Activated CD8-positive, alpha-beta memory T cell treated with anti-CD3 and anti-CD28 coated beads for 36 hours (primary cell): ENCODE results near the gene OTULIN. TPM values are rescaled to one million over a fixed set of nuclear protein-coding genes. Genes with fewer than 3 reads are reported as not detected.

Source experiments
- CTCF ChIA-PET: fragments of 350-600 bp; sonication (Branson Sonifier 250); formaldehyde crosslinking; loops from one replicate; lab custom pipeline; 2021; ENCODE audit warnings: antibody characterized with exemption; lab: Charles Lee
- POLR2A ChIA-PET: fragments of 350-600 bp; sonication (Branson Sonifier 250); formaldehyde crosslinking; loops from one replicate; lab custom pipeline; 2021; ENCODE audit warnings: antibody characterized with exemption; lab: Charles Lee
- total RNA-seq, 2 experiments: library from RNA; stranded (reverse); gene quantifications; one replicate each; pipeline ENCODE4 v1.2.3, GENCODE V29; 2021

OTULIN gene
- total RNA-seq, result 10 to 100 TPM; 75.4 to 84.7 TPM

- POLR2A ChIA-PET, result interaction anchor here (1.0 to 1.2 kb wide), 2 partner anchors 10 to 82 kb away, joined by 3 read pairs; partner anchors contain the start of gene OTULINL
- CTCF ChIA-PET, result no interaction called here
Observed at GRCh38 chr5:14664270-14665100, at the start of gene OTULIN. TSS of gene OTULIN (plus strand) at chr5:14664718. CDS start at chr5:14664826, 108 bp downstream.

- POLR2A ChIA-PET, result no interaction called here
Observed at GRCh38 chr5:14615365-14615764, 49.2 kb upstream of the OTULIN start.

GRCh38 chr5:14617441-14617840 is 47.1 kb upstream of the OTULIN start:
- POLR2A ChIA-PET, result no interaction called here

More at GRCh38 chr5:14615365-14615764, 49.2 kb upstream of the OTULIN start:
- CTCF ChIA-PET, result interaction anchor here (0.6 kb wide), 1 partner anchor 9 kb away, joined by 4 read pairs; no protein-coding TSS in a partner anchor

GRCh38 chr5:14627270-14627669 is 37.2 kb upstream of the OTULIN start:
- ChIA-PET CTCF (no interaction called here), POLR2A (no interaction called here)

More at GRCh38 chr5:14617441-14617840, 47.1 kb upstream of the OTULIN start:
- CTCF ChIA-PET, result no interaction called here

- ChIA-PET POLR2A (no interaction called here), CTCF (no interaction called here)
Observed at GRCh38 chr5:14628346-14628745, 36.2 kb upstream of the OTULIN start.

GRCh38 chr5:14630671-14631070 is 33.8 kb upstream of the OTULIN start:
- CTCF ChIA-PET, result interaction anchor here (0.5 kb wide), 1 partner anchor 13 kb away, joined by 3 read pairs; no protein-coding TSS in a partner anchor
- POLR2A ChIA-PET, result no interaction called here

- POLR2A ChIA-PET, result no interaction called here
- CTCF ChIA-PET, result no interaction called here
Observed at GRCh38 chr5:14635656-14636055, 28.9 kb upstream of the OTULIN start.

- POLR2A ChIA-PET, result no interaction called here
Observed at GRCh38 chr5:14640765-14641164, 23.8 kb upstream of the OTULIN start.

GRCh38 chr5:14644623-14645237 is 19.8 kb upstream of the OTULIN start:
- CTCF ChIA-PET, result interaction anchor here (1.9 kb wide), 1 partner anchor 280 kb away, joined by 5 read pairs; no protein-coding TSS in a partner anchor
- POLR2A ChIA-PET, result no interaction called here

More at GRCh38 chr5:14640765-14641164, 23.8 kb upstream of the OTULIN start:
- CTCF ChIA-PET, result interaction anchor here (0.8 kb wide), 1 partner anchor 241 kb away, joined by 3 read pairs; no protein-coding TSS in a partner anchor

GRCh38 chr5:14650052-14650451 is 14.5 kb upstream of the OTULIN start:
- CTCF ChIA-PET, result interaction anchor here (1.1 to 4.0 kb wide), 2 partner anchors 277 to 285 kb away, joined by 3 to 45 read pairs; no protein-coding TSS in a partner anchor
- POLR2A ChIA-PET, result no interaction called here

- POLR2A ChIA-PET, result interaction anchor here (0.8 to 1.1 kb wide), 2 partner anchors 9 to 13 kb away, joined by 3 read pairs; partner anchors contain the start of gene OTULIN
- CTCF ChIA-PET, result no interaction called here
Observed at GRCh38 chr5:14655146-14655741, 9.3 kb upstream of the OTULIN start.

GRCh38 chr5:14656898-14657297 is 7.6 kb upstream of the OTULIN start:
- POLR2A ChIA-PET, result no interaction called here
- CTCF ChIA-PET, result interaction anchor here (1.1 to 1.8 kb wide), 2 partner anchors 75 to 292 kb away, joined by 3 to 4 read pairs; no protein-coding TSS in a partner anchor

GRCh38 chr5:14659821-14660607 is 4.5 kb upstream of the OTULIN start:
- ChIA-PET CTCF (interaction anchor here (0.7 kb wide), 1 partner anchor 13 kb away, joined by 3 read pairs; no protein-coding TSS in a partner anchor), POLR2A (no interaction called here)

GRCh38 chr5:14660833-14661232 is 3.7 kb upstream of the OTULIN start:
- ChIA-PET CTCF (interaction anchor here (1.4 to 1.9 kb wide), 2 partner anchors 12 to 262 kb away, joined by 3 to 6 read pairs; no protein-coding TSS in a partner anchor), POLR2A (no interaction called here)

GRCh38 chr5:14662721-14663260 is 1.7 kb upstream of the OTULIN start:
- POLR2A ChIA-PET, result no interaction called here
- CTCF ChIA-PET, result interaction anchor here (1.9 kb wide), 1 partner anchor 14 kb away, joined by 6 read pairs; no protein-coding TSS in a partner anchor

GRCh38 chr5:14663734-14664269 is 716 bp upstream of the OTULIN start:
- ChIA-PET CTCF (no interaction called here), POLR2A (interaction anchor here (1.0 to 1.2 kb wide), 2 partner anchors 9 to 82 kb away, joined by 3 read pairs; partner anchors contain the start of gene OTULINL)

GRCh38 chr5:14665101-14665822 is 744 bp downstream of the OTULIN start:
- CTCF ChIA-PET, result interaction anchor here (2.2 kb wide), 1 partner anchor 20 kb away, joined by 7 read pairs; no protein-coding TSS in a partner anchor
- POLR2A ChIA-PET, result no interaction called here
